K562 (cell line): Measurements from ENCODE around the gene DOK3. TPM values are rescaled to one million over a fixed set of nuclear protein-coding genes. Genes with fewer than 3 reads are reported as not detected.

Experiments
- CCAR2 ChIP-seq: fragments of 200-400 bp; formaldehyde crosslinking; IDR thresholded peaks from 2 replicates; pipeline ENCODE4 v1.6.1; 2017; ENCODE audit warnings: mild to moderate bottlenecking, low read depth, low read length
- CXXC5 ChIP-seq: fragments of 250-450 bp; sonication (Bioruptor Pico); IDR thresholded peaks from 2 replicates; pipeline ENCODE4 v1.8.0; 2022; ENCODE audit warnings: inconsistent platforms, mild to moderate bottlenecking, moderate library complexity
- E2F6 ChIP-seq, 2 experiments: IDR thresholded peaks; 2 replicates each; pipeline ENCODE4 v1.6.1; 2011; ENCODE audit warnings: borderline replicate concordance in 1 of 2, control low read depth in 1 of 2, low read depth in 1 of 2, low read length in 1 of 2, mild to moderate bottlenecking in 1 of 2, mixed read lengths in 1 of 2, moderate library complexity in 1 of 2; ENCODE audit not compliant: insufficient read depth in 1 of 2, insufficient read length in 1 of 2, poor library complexity in 1 of 2, severe bottlenecking in 1 of 2; ENCODE audit errors: extremely low read depth in 1 of 2
- EP400 ChIP-seq: fragments of 450-650 bp; IDR thresholded peaks from 2 replicates; pipeline ENCODE4 v1.6.1; 2017; ENCODE audit warnings: antibody characterized with exemption, mild to moderate bottlenecking, moderate library complexity
- ERF ChIP-seq: fragments of 450-650 bp; formaldehyde crosslinking; IDR thresholded peaks from 2 replicates; pipeline ENCODE4 v1.4.0; 2020; ENCODE audit warnings: mild to moderate bottlenecking, mixed read lengths
- JUND ChIP-seq, 2 experiments: IDR thresholded peaks; 2 replicates in 1 of 2; 3 replicates in 1 of 2; pipeline ENCODE4 v1.6.1; 2011; ENCODE audit warnings: borderline replicate concordance in 2 of 2, low read depth in 2 of 2, low read length in 2 of 2, improper control_type of control experiment in 1 of 2, missing biosample characterization in 1 of 2, missing genetic modification characterization in 1 of 2, missing genetic modification reagents in 1 of 2
- KAT2B ChIP-seq: IDR thresholded peaks from one replicate; pipeline ENCODE4 v1.6.1; 2012; ENCODE audit warnings: low read depth, mild to moderate bottlenecking, control low read depth, inconsistent platforms, low read length, moderate library complexity
- LARP7 ChIP-seq: fragments of 450-650 bp; IDR thresholded peaks from 2 replicates; pipeline ENCODE4 v1.6.1; 2016
- NR3C1 ChIP-seq: sonication (generic); formaldehyde crosslinking; IDR thresholded peaks from 2 replicates; pipeline ENCODE4 v1.8.1; 2022; ENCODE audit warnings: missing genetic modification reagents
- PHF8 ChIP-seq: fragments of 200-600 bp; sonication (generic); IDR thresholded peaks from 2 replicates; pipeline ENCODE4 v1.6.1; 2012; ENCODE audit warnings: mixed run types, mild to moderate bottlenecking, inconsistent platforms, low read length, moderate library complexity, borderline replicate concordance
- RB1 ChIP-seq: fragments of 450-650 bp; IDR thresholded peaks from 2 replicates; pipeline ENCODE4 v1.6.1; 2017; ENCODE audit warnings: low read depth, mild to moderate bottlenecking
- RHOXF2B ChIP-seq: fragments of 250-450 bp; sonication (Bioruptor Pico); conservative IDR thresholded peaks from 2 replicates; pipeline ENCODE4 v1.5.1; 2021
- SAFB2 ChIP-seq: fragments of 200-400 bp; formaldehyde crosslinking; IDR thresholded peaks from 2 replicates; pipeline ENCODE4 v1.6.1; 2018; ENCODE audit warnings: borderline replicate concordance, low read length, low read depth, moderate library complexity; ENCODE audit not compliant: severe bottlenecking
- U2AF2 ChIP-seq: fragments of 200-400 bp; formaldehyde crosslinking; optimal IDR thresholded peaks from 2 replicates; pipeline ENCODE3; 2017; ENCODE audit warnings: low read depth, mild to moderate bottlenecking, low read length
- USF2 ChIP-seq: sonication (generic); formaldehyde crosslinking; IDR thresholded peaks from 2 replicates; pipeline ENCODE4 v1.5.0; 2020; ENCODE audit warnings: missing genetic modification reagents
- ZBED1 ChIP-seq: IDR thresholded peaks from 2 replicates; pipeline ENCODE4 v1.6.1; 2014
- ZBTB11 ChIP-seq, 3 experiments: fragments of 200-800 bp in 1 of 3; fragments of 250-450 bp in 1 of 3; fragments of 450-650 bp in 1 of 3; sonication (Bioruptor Pico) in 1 of 3; sonication (Bioruptor generic) in 1 of 3; formaldehyde crosslinking in 1 of 3; IDR thresholded peaks; 2 replicates each; pipeline versions ENCODE4 v1.6.1 to v1.8.0; 2016 to 2022; ENCODE audit warnings: mild to moderate bottlenecking in 2 of 3, missing genetic modification characterization in 2 of 3, missing compliant biosample characterization in 1 of 3, moderate library complexity in 1 of 3
- ZNF146 ChIP-seq: IDR thresholded peaks from one replicate; pipeline ENCODE4 v1.6.1; 2018; ENCODE audit warnings: missing compliant biosample characterization; ENCODE audit not compliant: unreplicated experiment
- ZNF174 ChIP-seq: fragments of 250-450 bp; sonication (Bioruptor Pico); IDR thresholded peaks from 2 replicates; pipeline ENCODE4 v1.4.0; 2020; ENCODE audit warnings: mild to moderate bottlenecking
- ZNF280A ChIP-seq: fragments of 450-650 bp; IDR thresholded peaks from 2 replicates; pipeline ENCODE4 v1.6.1; 2018; ENCODE audit warnings: mild to moderate bottlenecking, low read depth; ENCODE audit not compliant: partially characterized antibody
- ZNF76 ChIP-seq: fragments of 250-450 bp; sonication (Bioruptor Pico); IDR thresholded peaks from 2 replicates; pipeline ENCODE4 v1.4.0; 2020; ENCODE audit warnings: mild to moderate bottlenecking, moderate library complexity, borderline replicate concordance
- polyA plus RNA-seq, 8 experiments: library from polyadenylated mRNA; depleted of rRNA in 4 of 8; stranded (reverse) in 5 of 8; unstranded in 3 of 8; fragments of >200 nt; fragmentation: Nextera tagmentation in 2 of 8; fragmentation: Illumina TruSeq in 1 of 8; extraction: Ambion mirVana in 2 of 8; extraction: Trizol in 1 of 8; gene quantifications; 2 replicates each; pipeline versions ENCODE4 v1.2.1 to v1.2.3, GENCODE V29; 2011 to 2014; ENCODE audit warnings: inconsistent platforms in 1 of 8, missing spikeins in 1 of 8
- total RNA-seq, 7 experiments: library from RNA; depleted of rRNA in 6 of 7; stranded (reverse); fragments of >200 nt in 6 of 7; fragmentation: Illumina TruSeq in 2 of 7; extraction: Trizol in 2 of 7; gene quantifications; 2 replicates each; pipeline versions ENCODE4 v1.2.1 to v1.2.3, GENCODE V29; 2011 to 2021; ENCODE audit warnings: low replicate concordance in 1 of 7

Gene DOK3
- total and polyA plus RNA-seq, 9 of the 15 experiments (the other 6 are each of a cell fraction or from before 2014, with no cell fraction given) = 1.3 to 23.0 (median 8.0) TPM

GRCh38 chr5:177509381-177509951 is at the start of gene DOK3 (continued):
- no peak for TF ChIP-seq ZNF174 (CRISPR knock-in tag)
- TF ChIP-seq LARP7 = no peak
- no peak for TF ChIP-seq ERF
- TF ChIP-seq KAT2B = no peak
- TF ChIP-seq SAFB2 = no peak
- no peak for TF ChIP-seq JUND (IDR thresholded peaks at IDR 0.05; ENCODE audit: borderline replicate concordance, low read depth, low read length)
- TF ChIP-seq JUND (tag; IDR thresholded peaks at IDR 0.05; ENCODE audit: borderline replicate concordance, low read depth, low read length) = no peak
- TF ChIP-seq EP400 = peak; percentile 33; the same call in 1 of the 2 replicates
- no peak for TF ChIP-seq NR3C1 (CRISPR knock-in tag)
- TF ChIP-seq ZNF76 (CRISPR knock-in tag) = no peak
- TF ChIP-seq USF2 (CRISPR knock-in tag) = no peak
- TF ChIP-seq ZNF146 = no peak
- peak; percentile 47; the same call in 1 of the 2 replicates for TF ChIP-seq PHF8
- TF ChIP-seq CCAR2 = no peak
- no peak for TF ChIP-seq U2AF2
- no peak for TF ChIP-seq RHOXF2B (CRISPR knock-in tag)
- TF ChIP-seq ZBED1 = no peak
- TF ChIP-seq RB1 = no peak
- TF ChIP-seq ZBTB11 (CRISPR knock-in tag; IDR thresholded peaks at IDR 0.05) = peak in 1 of 3 experiments; percentile 55; a peak in 2 of 6 replicates
- TF ChIP-seq CXXC5 (CRISPR knock-in tag) = peak; percentile 55
- no peak for TF ChIP-seq ZNF280A
- TF ChIP-seq E2F6 (IDR thresholded peaks at IDR 0.05; ENCODE audit: borderline replicate concordance in 1 of 2, extremely low read depth in 1 of 2, insufficient read depth in 1 of 2, insufficient read length in 1 of 2, low read depth in 1 of 2, low read length in 1 of 2, poor library complexity in 1 of 2, severe bottlenecking in 1 of 2) = peak in 1 of 2 experiments; percentile 61
